GM03348 (cell line): ENCODE data around the gene SLC2A11.
"Not testable (repeated sequence)": the region's sequence is repeated elsewhere in the genome, so short reads cannot be mapped to it uniquely, and the experiment has no call there.

Source experiments
- DNase-seq: peaks from one replicate; pipeline ENCODE4 v3.0.0; 2012; ENCODE audit warnings: low spot score

SLC2A11 gene

DNA sequence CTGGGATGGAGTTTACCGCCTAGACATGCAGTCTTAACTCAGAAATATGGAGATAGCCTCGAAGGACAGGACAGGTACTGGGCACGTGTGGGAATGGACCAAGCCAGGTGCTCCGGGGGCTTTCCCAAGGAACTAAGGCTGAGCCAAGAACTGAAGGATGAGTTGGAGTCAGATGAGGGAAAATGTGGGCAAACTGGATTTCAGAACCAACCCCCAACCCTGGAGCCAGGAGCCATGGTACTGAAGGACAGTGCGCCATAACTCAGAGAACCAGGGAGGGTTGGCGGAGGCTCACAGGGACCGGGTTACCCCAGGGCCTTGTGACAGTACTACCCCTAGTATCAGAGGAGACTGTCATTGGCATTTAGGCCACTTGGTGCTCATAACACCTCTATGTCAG, 34.1 kb downstream of the SLC2A11 start:
- no peak for DNase-seq

DNA sequence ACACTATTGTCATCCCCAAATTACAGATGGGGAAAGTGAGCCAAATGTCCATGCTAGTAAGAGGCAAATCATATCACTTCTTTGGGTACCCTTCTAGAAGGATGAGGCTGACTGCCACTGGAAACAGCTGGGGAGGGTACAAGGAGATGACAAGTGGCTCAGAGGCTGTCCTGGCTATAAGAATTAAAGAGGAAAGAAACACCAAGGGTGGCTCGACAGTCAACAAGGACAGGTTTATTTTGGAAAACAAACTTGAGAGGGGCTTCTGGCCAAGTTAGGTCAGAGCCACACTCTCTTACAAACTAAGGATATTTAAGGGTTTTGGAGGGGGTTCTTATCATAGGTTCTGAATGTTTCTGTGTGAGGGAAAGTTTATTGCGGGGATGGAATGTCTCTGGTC, 34.5 kb downstream of the SLC2A11 start:
- DNase-seq: no peak

GRCh38 chr22:23892706-23893105, 35.0 kb downstream of the SLC2A11 start:
- DNase-seq: no peak

GRCh38 chr22:23893121-23893944, 35.7 kb downstream of the SLC2A11 start:
- DNase-seq: no peak

DNA sequence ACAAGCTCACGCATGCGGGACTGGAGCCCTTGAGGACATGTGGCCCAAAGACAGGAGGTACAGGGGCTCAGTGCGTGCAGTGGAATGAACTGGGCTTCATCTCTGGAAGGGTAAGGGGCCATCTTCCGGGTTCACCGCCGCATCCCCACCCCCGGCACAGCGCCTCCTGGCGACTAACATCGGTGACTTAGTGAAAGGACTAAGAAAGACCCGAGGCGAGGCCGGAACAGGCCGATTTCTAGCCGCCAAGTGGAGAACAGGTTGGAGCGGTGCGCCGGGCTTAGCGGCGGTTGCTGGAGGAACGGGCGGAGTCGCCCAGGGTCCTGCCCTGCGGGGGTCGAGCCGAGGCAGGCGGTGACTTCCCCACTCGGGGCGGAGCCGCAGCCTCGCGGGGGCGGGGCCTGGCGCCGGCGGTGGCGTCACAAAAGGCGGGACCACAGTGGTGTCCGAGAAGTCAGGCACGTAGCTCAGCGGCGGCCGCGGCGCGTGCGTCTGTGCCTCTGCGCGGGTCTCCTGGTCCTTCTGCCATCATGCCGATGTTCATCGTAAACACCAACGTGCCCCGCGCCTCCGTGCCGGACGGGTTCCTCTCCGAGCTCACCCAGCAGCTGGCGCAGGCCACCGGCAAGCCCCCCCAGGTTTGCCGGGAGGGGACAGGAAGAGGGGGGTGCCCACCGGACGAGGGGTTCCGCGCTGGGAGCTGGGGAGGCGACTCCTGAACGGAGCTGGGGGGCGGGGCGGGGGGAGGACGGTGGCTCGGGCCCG, 36.5 kb downstream of the SLC2A11 start, which contains the start of gene MIF:
Gene MIF, plus strand, starts transcription at position 439 of the 765 bp plus-strand sequence. Its CDS starts 92 bp downstream, at position 531.
- peak; percentile 98 for DNase-seq

DNA sequence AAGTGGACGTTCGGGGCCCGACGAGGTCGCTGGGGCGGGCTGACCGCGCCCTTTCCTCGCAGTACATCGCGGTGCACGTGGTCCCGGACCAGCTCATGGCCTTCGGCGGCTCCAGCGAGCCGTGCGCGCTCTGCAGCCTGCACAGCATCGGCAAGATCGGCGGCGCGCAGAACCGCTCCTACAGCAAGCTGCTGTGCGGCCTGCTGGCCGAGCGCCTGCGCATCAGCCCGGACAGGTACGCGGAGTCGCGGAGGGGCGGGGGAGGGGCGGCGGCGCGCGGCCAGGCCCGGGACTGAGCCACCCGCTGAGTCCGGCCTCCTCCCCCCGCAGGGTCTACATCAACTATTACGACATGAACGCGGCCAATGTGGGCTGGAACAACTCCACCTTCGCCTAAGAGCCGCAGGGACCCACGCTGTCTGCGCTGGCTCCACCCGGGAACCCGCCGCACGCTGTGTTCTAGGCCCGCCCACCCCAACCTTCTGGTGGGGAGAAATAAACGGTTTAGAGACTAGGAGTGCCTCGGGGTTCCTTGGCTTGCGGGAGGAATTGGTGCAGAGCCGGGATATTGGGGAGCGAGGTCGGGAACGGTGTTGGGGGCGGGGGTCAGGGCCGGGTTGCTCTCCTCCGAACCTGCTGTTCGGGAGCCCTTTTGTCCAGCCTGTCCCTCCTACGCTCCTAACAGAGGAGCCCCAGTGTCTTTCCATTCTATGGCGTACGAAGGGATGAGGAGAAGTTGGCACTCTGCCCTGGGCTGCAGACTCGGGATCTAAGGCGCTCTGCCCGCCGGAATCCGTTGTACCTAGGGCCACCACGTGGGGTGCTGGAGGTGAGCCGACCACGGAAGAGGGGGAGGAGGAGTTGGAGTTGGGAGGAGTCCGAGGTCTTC, 37.3 kb downstream of the SLC2A11 start:
- DNase-seq: peak; percentile 77

GRCh38 chr22:23895599-23896144, 38.0 kb downstream of the SLC2A11 start:
- DNase-seq: no peak

GRCh38 chr22:23896166-23896522, 38.5 kb downstream of the SLC2A11 start:
- DNase-seq: no peak

DNA sequence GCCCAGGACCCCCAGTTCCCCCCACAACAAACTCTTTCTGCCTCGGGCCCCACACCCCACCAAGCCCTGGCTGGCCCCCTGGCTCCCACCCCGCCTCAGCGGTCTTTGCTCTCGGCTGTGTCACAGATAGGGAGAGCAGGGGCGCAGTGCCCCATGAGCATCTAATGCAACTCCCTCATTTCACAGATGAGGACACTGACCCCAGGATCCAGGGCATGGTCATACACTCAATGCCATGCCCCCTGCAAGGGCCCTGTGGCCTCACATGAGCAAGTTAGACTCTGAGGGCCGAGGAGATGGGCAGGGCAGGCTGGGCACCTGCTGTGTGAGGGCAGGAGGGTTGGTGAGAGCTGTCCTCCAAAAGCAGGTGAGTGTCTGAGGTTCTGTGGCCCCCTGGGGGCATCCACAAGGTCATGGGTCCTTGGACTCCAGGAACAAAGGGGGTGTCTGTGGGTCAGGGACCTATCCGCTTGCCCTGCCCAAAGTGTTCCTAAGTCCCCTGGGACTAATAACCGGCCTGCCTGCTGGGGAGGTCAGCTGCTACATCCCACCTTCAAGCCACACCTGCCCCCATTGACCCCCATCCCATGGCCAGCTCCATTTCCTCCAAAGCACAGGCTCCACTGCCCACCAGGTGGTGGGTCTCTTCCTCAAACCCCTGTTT, 39.0 kb downstream of the SLC2A11 start:
- DNase-seq: no peak

DNA sequence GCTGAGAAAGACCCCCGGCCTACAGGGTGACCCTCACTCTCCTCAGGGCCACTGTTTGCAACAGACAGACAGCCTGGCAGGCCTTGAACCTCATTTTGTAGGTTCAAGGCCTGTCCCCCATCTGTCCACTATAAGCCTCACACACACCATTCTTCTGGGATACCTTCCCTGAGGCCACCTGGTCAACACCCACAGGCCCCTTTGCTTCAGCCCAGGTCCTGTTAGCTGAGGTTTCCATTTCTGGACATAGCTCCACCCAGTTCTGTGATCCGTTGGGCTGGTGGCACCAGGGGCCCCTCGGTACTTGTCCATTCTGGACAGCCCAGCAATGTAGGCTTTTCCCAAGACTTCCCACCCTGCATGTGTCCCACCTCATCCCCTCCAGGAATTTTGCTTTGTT, 39.6 kb downstream of the SLC2A11 start:
- no peak for DNase-seq

DNA sequence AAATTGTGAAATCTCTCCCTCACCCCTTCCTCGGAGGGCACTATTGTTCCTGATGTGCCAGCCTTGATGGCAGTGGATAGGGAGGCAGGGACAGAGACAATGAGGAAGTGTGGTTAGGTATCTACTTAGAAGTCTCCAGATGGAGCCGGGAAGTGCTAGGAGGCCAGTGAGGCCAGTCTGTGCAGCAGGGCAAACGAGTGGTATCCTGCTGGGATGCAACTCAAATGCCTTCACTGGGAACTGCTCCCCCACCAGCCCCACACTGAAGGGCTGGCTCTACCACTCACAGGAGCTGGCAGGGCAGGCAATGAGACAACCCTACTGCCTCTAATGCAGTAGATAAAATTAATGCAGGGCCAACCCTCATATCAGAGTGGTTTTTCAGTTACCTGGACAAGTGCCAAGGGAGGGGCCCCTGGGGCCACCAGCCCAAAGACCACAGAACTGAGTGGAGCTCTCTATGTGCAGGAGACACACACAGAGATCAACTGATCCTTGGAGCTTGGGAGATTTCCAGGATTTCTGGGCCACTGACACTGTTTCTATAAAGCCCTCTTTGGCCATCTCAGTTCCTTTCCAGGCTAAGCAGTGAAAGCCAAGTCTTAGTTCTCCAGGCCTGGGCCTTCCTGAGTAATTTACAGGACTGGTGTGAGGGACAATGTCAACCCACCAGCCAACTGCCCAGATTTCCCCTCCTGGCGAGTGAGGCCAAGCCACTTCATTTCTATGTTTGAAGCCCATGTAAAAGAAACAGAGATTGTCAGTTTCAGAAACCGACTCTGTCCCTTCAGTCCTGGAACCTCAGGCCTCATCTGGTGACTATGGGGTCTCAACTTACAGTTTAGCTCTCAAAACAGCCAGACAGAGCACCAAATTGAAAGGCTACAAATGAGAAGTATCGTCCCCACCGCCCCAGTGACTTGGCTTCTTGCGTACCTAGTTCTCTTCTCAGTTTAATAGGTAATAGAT, 40.6 kb downstream of the SLC2A11 start:
- no peak for DNase-seq

DNA sequence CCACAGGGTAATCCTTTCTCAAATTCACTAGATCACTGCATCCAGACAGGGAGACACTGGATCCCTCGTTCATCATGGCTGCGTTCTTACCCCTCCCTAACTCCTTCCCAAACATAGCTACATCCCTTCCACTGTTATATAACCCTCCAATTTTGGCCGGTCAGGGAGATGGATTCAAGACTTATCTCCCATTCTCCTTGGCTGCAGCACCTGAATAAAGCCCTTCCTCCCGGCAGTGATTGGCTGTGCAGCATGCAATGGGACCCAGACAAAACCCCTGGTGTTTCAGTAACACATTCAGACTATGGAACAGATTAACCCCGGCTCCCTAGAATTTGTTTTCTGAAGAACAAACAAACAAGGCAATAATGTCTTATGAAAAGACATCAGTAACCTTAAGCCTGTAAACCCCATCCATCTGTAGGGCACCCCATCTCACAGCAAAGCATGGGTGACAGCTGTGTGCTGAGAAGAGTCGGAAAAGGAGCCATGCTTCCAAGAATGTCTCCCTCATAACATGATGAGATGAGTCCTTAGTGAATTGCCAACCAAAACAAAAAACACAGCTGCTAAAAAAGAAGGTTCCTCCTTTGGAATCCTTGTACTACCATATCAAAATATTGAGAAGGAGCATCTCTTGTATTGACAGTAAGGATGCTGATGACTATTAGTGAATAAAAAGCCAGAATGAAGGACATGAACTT, 41.5 kb downstream of the SLC2A11 start:
- DNase-seq: no peak

DNA sequence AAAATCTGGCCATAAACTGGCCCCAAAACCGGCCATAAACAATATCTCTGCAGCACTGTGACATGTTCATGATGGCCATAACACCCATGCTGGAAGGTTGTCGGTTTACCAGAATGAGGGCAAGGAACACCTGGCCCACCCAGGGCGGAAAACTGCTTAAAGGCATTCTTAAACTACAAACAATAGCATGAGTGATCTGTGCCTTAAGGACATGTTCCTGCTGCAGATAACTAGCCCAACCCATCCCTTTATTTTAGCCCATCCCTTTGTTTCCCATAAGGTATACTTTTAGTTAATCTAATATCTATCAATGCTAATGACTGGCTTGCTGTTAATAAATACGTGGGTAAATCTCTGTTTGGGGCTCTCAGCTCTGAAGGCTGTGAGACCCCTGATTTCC, 42.6 kb downstream of the SLC2A11 start:
- not testable (repeated sequence) for DNase-seq

GRCh38 chr22:23901600-23901999, 43.9 kb downstream of the SLC2A11 start:
- no peak for DNase-seq

DNA sequence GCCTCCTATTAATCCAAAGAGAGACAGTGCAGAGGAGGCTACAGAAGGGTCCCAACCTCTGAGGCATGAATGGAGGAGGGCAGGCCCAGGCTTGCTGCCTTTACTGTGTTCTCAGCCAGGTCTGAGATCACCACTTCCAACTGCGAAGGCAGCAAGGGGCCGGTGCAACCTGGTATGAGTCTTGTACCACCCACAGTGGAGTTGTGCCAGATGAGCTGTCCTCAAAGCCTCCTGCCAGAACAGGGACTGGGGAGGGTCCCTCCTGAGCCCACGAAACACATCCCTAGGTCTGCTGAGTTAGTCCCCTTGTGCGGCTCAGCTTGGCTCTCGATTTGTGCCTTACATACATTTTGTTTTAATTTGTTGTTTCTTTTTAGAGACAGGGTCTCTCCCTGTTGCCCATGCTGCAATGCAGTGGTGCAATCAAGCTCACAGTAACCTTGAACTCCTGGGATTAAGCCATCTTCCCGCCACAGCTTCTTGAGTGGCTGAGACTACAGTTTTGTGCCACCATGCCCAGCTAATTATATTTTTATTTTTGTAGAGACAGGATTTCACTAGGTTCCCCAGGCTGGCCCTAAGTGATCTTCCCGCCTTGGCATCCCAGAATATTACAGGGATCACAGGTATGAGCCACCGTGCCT, 45.8 kb downstream of the SLC2A11 start:
- no peak for DNase-seq

- DNase-seq: no peak
Observed at GRCh38 chr22:23904573-23905254, 47.0 kb downstream of the SLC2A11 start.

DNA sequence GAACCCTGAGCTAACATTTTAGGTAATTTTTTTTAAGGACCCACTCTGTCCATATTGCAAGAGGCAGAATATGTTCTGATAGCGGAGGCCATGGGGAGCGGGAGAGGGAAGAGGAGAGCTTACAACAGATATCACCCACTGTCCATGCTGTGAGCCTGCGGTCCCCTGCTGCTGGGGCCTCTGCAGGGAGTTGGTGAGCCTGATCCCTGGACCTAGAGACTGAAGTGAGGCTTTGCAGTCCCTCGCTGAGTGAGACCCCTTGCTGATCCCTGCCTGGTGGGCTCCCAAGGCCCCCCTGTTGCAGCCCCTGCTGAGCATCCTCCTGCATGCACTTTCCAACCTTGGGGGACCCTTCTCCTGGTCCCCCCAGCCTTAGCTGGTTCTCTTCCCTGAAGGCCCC, 49.0 kb downstream of the SLC2A11 start:
- DNase-seq: no peak

GRCh38 chr22:23907423-23907822, 49.7 kb downstream of the SLC2A11 start:
- not testable (repeated sequence) for DNase-seq
